H1 (cell line): ENCODE results near the gene FOXN3. TPM values are rescaled to one million over a fixed set of nuclear protein-coding genes. Genes with fewer than 3 reads are reported as not detected.

ENCODE experiments used
- CTCF ChIA-PET: fragments of 300-600 bp; sonication (Branson Sonifier 250); formaldehyde crosslinking; loops from one replicate; lab custom pipeline; 2021; ENCODE audit not compliant: partially characterized antibody; lab: Charles Lee
- POLR2A ChIA-PET: fragments of 300-600 bp; sonication (Branson Sonifier 250); formaldehyde crosslinking; loops from one replicate; lab custom pipeline; 2021; ENCODE audit warnings: inconsistent platforms; ENCODE audit not compliant: partially characterized antibody; lab: Charles Lee
- DNase-seq, 2 experiments: peaks; one replicate each; pipeline versions ENCODE4 v3.0.0 to v3.0.0-alpha.2; 2010 to 2022; ENCODE audit warnings: low spot score in 2 of 2, low read depth in 1 of 2, mixed read lengths in 1 of 2
- FAIRE-seq: peaks from 2 replicates; lab custom pipeline; 2011; peaks lifted over from hg19 to GRCh38; lab: Jason Lieb, UNC
- H2AFZ ChIP-seq: 2 replicates; pipeline ENCODE4 v1.8.1; 2012; ENCODE audit warnings: low read length, inconsistent platforms
- H2AK5ac ChIP-seq: 2 replicates; pipeline ENCODE4 v1.6.1; 2013; ENCODE audit warnings: low read depth, low read length
- H2BK120ac ChIP-seq: replicated peaks from 2 replicates; pipeline ENCODE3; 2013; ENCODE audit warnings: low read depth, low read length, inconsistent platforms
- H2BK12ac ChIP-seq: 2 replicates; pipeline ENCODE4 v1.6.1; 2013; ENCODE audit warnings: low read depth, low read length
- H2BK15ac ChIP-seq: 2 replicates; pipeline ENCODE4 v1.6.1; 2013; ENCODE audit warnings: low read length
- H2BK20ac ChIP-seq: 2 replicates; pipeline ENCODE4 v1.6.1; 2013; ENCODE audit warnings: low read length
- H2BK5ac ChIP-seq: 2 replicates; pipeline ENCODE4 v1.6.1; 2013; ENCODE audit warnings: low read depth, low read length
- H3K14ac ChIP-seq: 2 replicates; pipeline ENCODE4 v1.6.1; 2013; ENCODE audit warnings: inconsistent platforms; ENCODE audit not compliant: insufficient read length
- H3K18ac ChIP-seq: 2 replicates; pipeline ENCODE4 v1.6.1; 2013; ENCODE audit warnings: low read length; ENCODE audit errors: extremely low read depth
- H3K23ac ChIP-seq: 2 replicates; pipeline ENCODE4 v1.6.1; 2013; ENCODE audit warnings: inconsistent platforms; ENCODE audit not compliant: insufficient read length
- H3K23me2 ChIP-seq: 2 replicates; pipeline ENCODE4 v1.6.1; 2013; ENCODE audit warnings: low read depth, low read length
- H3K27ac ChIP-seq: 2 replicates; pipeline ENCODE4 v1.6.1; 2011; ENCODE audit warnings: low read depth, low read length, inconsistent platforms
- H3K27me3 ChIP-seq, 4 experiments: replicated peaks in 1 of 4; 1 replicate in 1 of 4; 2 replicates in 3 of 4; pipeline versions ENCODE4 v1.6.1 to v1.8.1; 2011 to 2013; ENCODE audit warnings: low read length in 3 of 4, mild to moderate bottlenecking in 3 of 4, inconsistent platforms in 2 of 4, mixed read lengths in 2 of 4, moderate library complexity in 1 of 4; ENCODE audit not compliant: control insufficient read depth in 3 of 4, insufficient read depth in 3 of 4; ENCODE audit errors: extremely low read depth in 1 of 4
- H3K36me3 ChIP-seq, 4 experiments: 2 replicates each; pipeline versions ENCODE4 v1.6.1 to v1.8.1; 2011 to 2013; ENCODE audit warnings: mild to moderate bottlenecking in 4 of 4, low read length in 3 of 4, moderate library complexity in 2 of 4, control low read depth in 1 of 4, inconsistent platforms in 1 of 4; ENCODE audit not compliant: insufficient read depth in 4 of 4, control insufficient read depth in 2 of 4
- H3K4ac ChIP-seq: replicated peaks from 2 replicates; pipeline ENCODE3; 2013; ENCODE audit warnings: low read length, low read depth, mixed read lengths, inconsistent platforms; ENCODE audit not compliant: insufficient read length
- H3K4me1 ChIP-seq, 4 experiments: replicated peaks in 1 of 4; 1 replicate in 1 of 4; 2 replicates in 3 of 4; pipeline versions ENCODE4 v1.6.1 to v1.8.1; 2011 to 2013; ENCODE audit warnings: low read length in 3 of 4, inconsistent platforms in 2 of 4, mixed read lengths in 1 of 4; ENCODE audit not compliant: insufficient read depth in 4 of 4, control insufficient read depth in 3 of 4
- H3K4me2 ChIP-seq, 2 experiments: 2 replicates each; pipeline versions ENCODE4 v1.6.1 to v1.8.1; 2011 to 2013; ENCODE audit warnings: low read depth in 2 of 2, low read length in 2 of 2, control low read depth in 1 of 2, inconsistent platforms in 1 of 2, mild to moderate bottlenecking in 1 of 2; ENCODE audit not compliant: insufficient read depth in 1 of 2
- H3K4me3 ChIP-seq, 4 experiments: fragments of 200-600, 300-600 bp in 1 of 4; sonication (generic), shearing (Covaris generic), sonication (Bioruptor Twin) in 1 of 4; 2 replicates each; pipeline versions ENCODE4 v1.5.1 to v1.8.1; 2011 to 2016; ENCODE audit warnings: low read length in 4 of 4, low read depth in 3 of 4, control low read depth in 2 of 4, inconsistent platforms in 2 of 4, mild to moderate bottlenecking in 2 of 4, mixed read lengths in 1 of 4, moderate library complexity in 1 of 4; ENCODE audit not compliant: insufficient read depth in 2 of 4; ENCODE audit errors: extremely low read depth in 1 of 4
- H3K56ac ChIP-seq: replicated peaks from 2 replicates; pipeline ENCODE3; 2013; ENCODE audit warnings: low read depth, mild to moderate bottlenecking, mixed read lengths, low read length, inconsistent platforms; ENCODE audit not compliant: insufficient read length
- H3K79me1 ChIP-seq: 2 replicates; pipeline ENCODE4 v1.6.1; 2013; ENCODE audit warnings: low read depth, low read length, control low read depth
- H3K79me2 ChIP-seq, 2 experiments: 2 replicates each; pipeline versions ENCODE4 v1.6.1 to v1.8.1; 2012 to 2013; ENCODE audit warnings: low read length in 2 of 2, mild to moderate bottlenecking in 2 of 2, inconsistent platforms in 1 of 2; ENCODE audit not compliant: insufficient read depth in 2 of 2, control insufficient read depth in 1 of 2
- H3K9ac ChIP-seq, 4 experiments: replicated peaks in 1 of 4; 1 replicate in 1 of 4; 2 replicates in 3 of 4; pipeline versions ENCODE4 v1.6.1 to v1.8.1; 2011 to 2013; ENCODE audit warnings: low read depth in 3 of 4, low read length in 3 of 4, control low read depth in 2 of 4, mild to moderate bottlenecking in 2 of 4, moderate library complexity in 2 of 4, inconsistent platforms in 1 of 4; ENCODE audit errors: extremely low read depth in 1 of 4
- H3K9me3 ChIP-seq, 2 experiments: 2 replicates each; pipeline versions ENCODE4 v1.6.1 to v1.8.1; 2012 to 2013; ENCODE audit warnings: mild to moderate bottlenecking in 2 of 2, moderate library complexity in 2 of 2, control low read depth in 1 of 2, inconsistent platforms in 1 of 2, low read depth in 1 of 2, low read length in 1 of 2, mixed read lengths in 1 of 2; ENCODE audit not compliant: insufficient read depth in 2 of 2
- H4K20me1 ChIP-seq, 2 experiments: replicated peaks in 1 of 2; 2 replicates each; pipeline versions ENCODE3 to v1.8.1; 2011 to 2013; ENCODE audit warnings: inconsistent platforms in 2 of 2, low read length in 2 of 2, mild to moderate bottlenecking in 1 of 2; ENCODE audit not compliant: insufficient read depth in 2 of 2, control insufficient read depth in 1 of 2
- H4K5ac ChIP-seq: 2 replicates; pipeline ENCODE4 v1.6.1; 2013; ENCODE audit warnings: low read length, low read depth, mixed read lengths, inconsistent platforms; ENCODE audit not compliant: insufficient read length
- H4K8ac ChIP-seq: 2 replicates; pipeline ENCODE4 v1.8.0; 2013; ENCODE audit warnings: mild to moderate bottlenecking, moderate library complexity, low read length, inconsistent platforms; ENCODE audit not compliant: insufficient read depth; ENCODE audit errors: extremely low read depth
- H4K91ac ChIP-seq: replicated peaks from 2 replicates; pipeline ENCODE3; 2013; ENCODE audit warnings: low read length, mixed read lengths, inconsistent platforms; ENCODE audit not compliant: insufficient read length
- CHD2 ChIP-seq: IDR thresholded peaks from 2 replicates; pipeline ENCODE4 v1.6.1; 2012; ENCODE audit warnings: low read length, improper control_type of control experiment
- RAD21 ChIP-seq, 2 experiments: IDR thresholded peaks in 1 of 2; conservative IDR thresholded peaks in 1 of 2; 2 replicates each; pipeline ENCODE4 v1.6.1; 2011; ENCODE audit warnings: low read depth in 2 of 2, low read length in 2 of 2, improper control_type of control experiment in 1 of 2, inconsistent platforms in 1 of 2, mild to moderate bottlenecking in 1 of 2, moderate library complexity in 1 of 2
- WGBS, 2 experiments: shearing (Covaris generic) in 1 of 2; methylation state at CpG; one replicate each; pipeline versions ENCODE4 v1.1.6 to v1.1.7; 2013 to 2015; ENCODE audit warnings: low lambda C conversion rate in 2 of 2, mixed read lengths in 2 of 2, inconsistent platforms in 1 of 2, low coverage in 1 of 2, missing lambda C conversion rate in 1 of 2; ENCODE audit not compliant: insufficient replicate concordance in 2 of 2, insufficient coverage in 1 of 2, insufficient read length in 1 of 2; ENCODE audit errors: extremely low coverage in 1 of 2, missing lambda C conversion rate in 1 of 2; 5-methylcytosine and 5-hydroxymethylcytosine counted together
- polyA plus RNA-seq, 7 experiments: library from polyadenylated mRNA; depleted of rRNA in 3 of 7; stranded (reverse) in 5 of 7; unstranded in 2 of 7; fragments of >200 nt in 5 of 7; fragments of 200-250 nt in 2 of 7; gene quantifications; 1 replicate in 5 of 7; 2 replicates in 1 of 7; 4 replicates in 1 of 7; pipeline versions ENCODE4 v1.2.1 to v1.2.3, GENCODE V29; 2011 to 2013; ENCODE audit warnings: missing spikeins in 2 of 7, mixed read lengths in 2 of 7
- total RNA-seq: library from RNA; stranded (reverse); fragmentation: NEBNext Ultra II Directional; extraction: Animal tissue kit (Norgen Biotek cat#: 25700); gene quantifications from 2 replicates; pipeline ENCODE4 v1.2.1, GENCODE V29; 2021

FOXN3 gene
- total and polyA plus RNA-seq, 2 of the 8 experiments (the other 6 are each of a cell fraction or from before 2014, with no cell fraction given): 52.6 to 178 TPM

- no peak overlapping the region for H3K4ac ChIP-seq
- no peak overlapping the region for H3K23ac ChIP-seq
- H3K79me2 ChIP-seq: no peaks in the 10 kb centered on the region
- no peak overlapping the region for H2AFZ ChIP-seq
- no peak overlapping the region for H3K14ac ChIP-seq
- peak in 1 of 2 experiments; percentile 17; a peak in 1 of 4 replicates for TF ChIP-seq RAD21 (IDR thresholded peaks at IDR 0.05 in 1 of 2, conservative IDR thresholded peaks at IDR 0.05 in 1 of 2; ENCODE audit: low read depth in 2 of 2, low read length in 2 of 2)
- TF ChIP-seq CHD2: no peak
- FAIRE-seq (no peak), DNase-seq (no peak)
- 95% methylated on average over 18 of the region's 18 CpGs; no CpG with 5 or more reads in 1 of the 2 experiments for WGBS, 2 experiments
- ChIA-PET CTCF (interaction anchor here (0.6 to 2.0 kb wide), 4 partner anchors 16 to 257 kb away, joined by 3 to 6 read pairs (median 3); no protein-coding TSS in a partner anchor), POLR2A (no interaction called here)
- H4K8ac ChIP-seq: no peak overlapping the region
- no peak overlapping the region for H3K4me2 ChIP-seq
- no peak overlapping the region for H2BK12ac ChIP-seq
- H4K20me1 ChIP-seq: no peaks in the 10 kb centered on the region
- H2BK120ac ChIP-seq: no peak overlapping the region
- no peak overlapping the region for H3K18ac ChIP-seq
- no peaks in the 10 kb centered on the region; a peak in 1 of 7 replicates for H3K4me1 ChIP-seq
- H2BK20ac ChIP-seq: no peak overlapping the region
- H3K9ac ChIP-seq: no peak overlapping the region
- no peak overlapping the region for H2BK5ac ChIP-seq
- no peaks in the 10 kb centered on the region for H3K23me2 ChIP-seq
- H3K56ac ChIP-seq: no peak overlapping the region
- H3K79me1 ChIP-seq: no peaks in the 10 kb centered on the region
- H2BK15ac ChIP-seq: no peak overlapping the region
- no peak overlapping the region for H2AK5ac ChIP-seq
- no peaks in the 10 kb centered on the region for H3K36me3 ChIP-seq
- H3K27ac ChIP-seq: no peak overlapping the region
- H4K5ac ChIP-seq: no peak overlapping the region
- no peak overlapping the region for H3K4me3 ChIP-seq
- H4K91ac ChIP-seq: no peak overlapping the region
- peaks cover 0 to 1% (median 0%) of the 10 kb centered on the region in 4 experiments; a peak in 2 of 7 replicates for H3K27me3 ChIP-seq
- no peaks in the 10 kb centered on the region; a peak in 1 of 4 replicates for H3K9me3 ChIP-seq
These were observed 304.3 kb downstream of the FOXN3 start for GRCh38 chr14:89112720-89113119.
